Activated naive CD4-positive, alpha-beta T cell treated with anti-CD3 and anti-CD28 coated beads, Interleukin-2, amount 10 ng/mL, durations not matched to agents 7 days and 5 days (primary cell): ENCODE data around the gene SELPLG.

Experiments used
- CTCF ChIA-PET: fragments of 350-600 bp; sonication (Branson Sonifier 250); formaldehyde crosslinking; loops from one replicate; lab custom pipeline; 2021; ENCODE audit warnings: antibody characterized with exemption; lab: Charles Lee
- DNase-seq: peaks from one replicate; pipeline ENCODE4 v3.0.0-alpha.2; 2020
- H3K27ac Mint-ChIP-seq: one replicate; pipeline ENCODE4 v1.8.0; 2021; ENCODE audit warnings: mild to moderate bottlenecking, moderate library complexity, mixed read lengths
- H3K27me3 Mint-ChIP-seq: one replicate; pipeline ENCODE4 v1.8.0; 2021; ENCODE audit warnings: mild to moderate bottlenecking, mixed read lengths
- H3K36me3 Mint-ChIP-seq: one replicate; pipeline ENCODE4 v1.8.0; 2021; ENCODE audit warnings: mixed read lengths
- H3K4me1 Mint-ChIP-seq: one replicate; pipeline ENCODE4 v1.8.0; 2021; ENCODE audit warnings: mixed read lengths
- H3K4me3 Mint-ChIP-seq: one replicate; pipeline ENCODE4 v1.8.0; 2021; ENCODE audit warnings: mild to moderate bottlenecking, moderate library complexity, mixed read lengths
- H3K9me3 Mint-ChIP-seq: one replicate; pipeline ENCODE4 v1.8.0; 2021; ENCODE audit warnings: mixed read lengths

Gene SELPLG

GRCh38 chr12:108605690-108606406 lies 27.8 kb downstream of the SELPLG start:
- H3K9me3 Mint-ChIP-seq, result peaks cover 5% of the 10 kb centered on the region
- no peak for DNase-seq
- H3K36me3 Mint-ChIP-seq, result no peaks in the 10 kb centered on the region
- CTCF ChIA-PET, result interaction anchor here (1.2 kb wide), 1 partner anchor 12 kb away, joined by 3 read pairs; no protein-coding TSS in a partner anchor
- H3K4me1 Mint-ChIP-seq, result no peaks in the 10 kb centered on the region
- peaks cover 29% of the 10 kb centered on the region for H3K27me3 Mint-ChIP-seq
- no peak overlapping the region for H3K27ac Mint-ChIP-seq
- H3K4me3 Mint-ChIP-seq, result no peak overlapping the region

DNA sequence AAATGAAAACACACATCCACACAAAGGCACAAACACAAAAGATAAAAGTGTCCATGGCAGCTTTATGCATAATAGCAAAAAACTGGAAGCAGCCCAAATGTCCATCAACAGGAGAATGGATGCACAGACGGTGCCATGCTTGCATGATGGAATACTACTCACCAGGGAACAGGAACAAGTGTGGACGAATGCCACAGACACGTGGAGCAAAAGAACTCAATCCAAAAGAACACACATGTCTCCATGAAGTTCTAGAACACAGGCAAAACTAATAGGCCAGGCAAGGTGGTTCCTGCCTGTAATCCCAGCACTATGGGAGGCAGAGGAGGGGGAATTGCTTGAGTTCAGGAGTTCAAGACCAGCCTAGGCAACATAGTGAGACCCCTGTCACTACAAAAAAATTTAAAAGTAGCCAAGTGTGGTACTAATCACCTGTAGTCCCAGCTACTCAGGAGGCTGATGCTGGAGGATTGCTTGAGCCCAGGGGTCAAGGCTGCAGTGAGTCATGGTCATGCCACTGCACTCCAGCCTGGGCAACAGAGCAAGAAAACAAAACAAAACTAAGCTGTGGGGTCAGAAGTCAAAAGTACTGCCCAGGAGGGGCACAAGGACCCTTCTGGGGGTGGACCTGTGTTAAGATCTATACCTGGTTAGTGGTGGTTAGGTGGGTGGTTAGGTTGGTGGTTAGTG lies 28.5 kb downstream of the SELPLG start:
- no peak for DNase-seq
- no peaks in the 10 kb centered on the region for H3K36me3 Mint-ChIP-seq
- H3K4me3 Mint-ChIP-seq, result no peak overlapping the region
- H3K27me3 Mint-ChIP-seq, result peaks cover 21% of the 10 kb centered on the region
- no peaks in the 10 kb centered on the region for H3K4me1 Mint-ChIP-seq
- peaks cover 5% of the 10 kb centered on the region for H3K9me3 Mint-ChIP-seq
- CTCF ChIA-PET, result interaction anchor here (0.8 to 1.2 kb wide), 2 partner anchors 13 to 37 kb away, joined by 3 read pairs; no protein-coding TSS in a partner anchor
- H3K27ac Mint-ChIP-seq, result peak overlapping the region; percentile 66

DNA sequence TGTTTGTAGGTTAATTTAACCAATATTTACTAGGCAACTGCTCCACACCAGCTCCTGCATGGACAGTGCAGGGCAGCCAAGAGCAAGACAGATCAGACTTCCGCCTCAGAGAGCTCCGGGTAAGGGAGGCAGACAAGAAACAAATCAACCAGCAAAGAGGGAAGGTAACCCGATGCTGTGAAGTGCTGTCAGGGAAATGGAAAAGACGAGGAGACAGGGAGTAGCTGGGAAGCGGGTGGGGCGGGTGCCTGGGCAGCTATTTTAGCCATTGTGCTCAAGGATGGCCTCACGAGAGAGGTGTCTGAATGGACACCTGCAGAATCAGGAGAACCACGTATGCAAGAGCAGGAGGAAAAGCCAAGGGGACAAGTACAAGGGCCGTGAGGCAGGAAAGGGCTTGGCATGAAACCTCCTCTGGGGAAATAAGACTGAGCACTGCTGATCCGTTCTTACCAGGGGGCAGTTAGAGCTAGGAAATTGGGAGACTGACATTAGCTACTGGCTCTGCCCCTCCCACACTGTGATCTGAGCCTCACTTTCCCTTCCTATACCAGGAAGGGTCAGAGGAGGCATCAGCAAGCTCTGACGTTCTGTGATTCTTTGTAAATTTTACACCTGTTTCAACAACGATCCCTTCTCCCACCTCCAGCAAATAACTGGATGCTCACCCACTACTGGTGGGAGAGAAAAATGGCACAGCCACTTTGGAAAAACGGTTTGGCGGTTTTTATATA lies 29.3 kb downstream of the SELPLG start:
- Mint-ChIP-seq H3K9me3 (peaks cover 5% of the 10 kb centered on the region), H3K27ac (no peak overlapping the region), H3K4me3 (no peak overlapping the region), H3K27me3 (peaks cover 15% of the 10 kb centered on the region), H3K36me3 (no peaks in the 10 kb centered on the region), H3K4me1 (no peaks in the 10 kb centered on the region)
- no peak for DNase-seq
- CTCF ChIA-PET, result interaction anchor here (0.8 to 1.2 kb wide), 3 partner anchors 8 to 36 kb away, joined by 3 read pairs; no protein-coding TSS in a partner anchor

- Mint-ChIP-seq H3K27me3 (peaks cover 12% of the 10 kb centered on the region), H3K36me3 (no peaks in the 10 kb centered on the region), H3K27ac (no peak overlapping the region), H3K4me3 (no peak overlapping the region), H3K9me3 (peaks cover 5% of the 10 kb centered on the region), H3K4me1 (no peaks in the 10 kb centered on the region)
- no peak for DNase-seq
- CTCF ChIA-PET, result interaction anchor here (1.0 kb wide), 1 partner anchor 9 kb away, joined by 3 read pairs; no protein-coding TSS in a partner anchor
These were observed 30.0 kb downstream of the SELPLG start for GRCh38 chr12:108603743-108604142.

GRCh38 chr12:108602976-108603704 lies 30.6 kb downstream of the SELPLG start:
- no peaks in the 10 kb centered on the region for H3K4me1 Mint-ChIP-seq
- H3K4me3 Mint-ChIP-seq, result no peak overlapping the region
- CTCF ChIA-PET, result no interaction called here
- H3K27ac Mint-ChIP-seq, result no peak overlapping the region
- no peaks in the 10 kb centered on the region for H3K36me3 Mint-ChIP-seq
- no peak for DNase-seq
- H3K9me3 Mint-ChIP-seq, result peaks cover 5% of the 10 kb centered on the region
- H3K27me3 Mint-ChIP-seq, result peaks cover 7% of the 10 kb centered on the region

DNA sequence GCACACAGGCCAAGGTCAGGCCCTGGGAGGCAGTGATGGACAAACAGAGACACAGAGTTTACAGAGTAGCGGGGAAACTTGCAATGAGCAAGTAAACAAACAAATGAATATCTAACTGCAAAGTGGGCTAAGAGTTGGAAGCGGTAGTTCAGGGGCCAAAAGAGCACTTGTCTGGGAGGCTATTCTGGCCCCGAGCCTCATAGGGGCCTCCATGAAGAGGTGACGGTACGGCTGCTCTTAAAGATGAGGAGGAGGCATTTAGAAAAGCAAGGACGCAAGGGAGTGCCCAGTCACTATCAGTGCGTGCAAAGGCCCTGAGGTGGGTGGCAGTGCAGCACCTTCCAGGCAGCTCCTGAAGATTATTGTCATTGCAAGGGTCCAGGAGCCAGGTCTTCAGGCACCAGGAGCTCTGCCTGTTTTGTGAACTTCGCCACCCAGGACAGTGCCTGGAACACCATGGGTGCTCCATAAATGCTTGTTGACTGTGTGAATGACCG lies 31.4 kb downstream of the SELPLG start:
- H3K4me1 Mint-ChIP-seq, result no peaks in the 10 kb centered on the region
- peaks cover 5% of the 10 kb centered on the region for H3K9me3 Mint-ChIP-seq
- DNase-seq, result no peak
- H3K27me3 Mint-ChIP-seq, result peaks cover 7% of the 10 kb centered on the region
- H3K27ac Mint-ChIP-seq, result no peak overlapping the region
- no peaks in the 10 kb centered on the region for H3K36me3 Mint-ChIP-seq
- CTCF ChIA-PET, result no interaction called here
- H3K4me3 Mint-ChIP-seq, result no peak overlapping the region

- Mint-ChIP-seq H3K9me3 (peaks cover 1% of the 10 kb centered on the region), H3K4me1 (no peaks in the 10 kb centered on the region), H3K27ac (no peak overlapping the region), H3K4me3 (no peak overlapping the region), H3K27me3 (peaks cover 7% of the 10 kb centered on the region), H3K36me3 (no peaks in the 10 kb centered on the region)
- DNase-seq, result no peak
- CTCF ChIA-PET, result interaction anchor here (1.4 kb wide), 1 partner anchor 283 kb away, joined by 4 read pairs; no protein-coding TSS in a partner anchor
These were observed 33.0 kb downstream of the SELPLG start for GRCh38 chr12:108600702-108601007.

DNA sequence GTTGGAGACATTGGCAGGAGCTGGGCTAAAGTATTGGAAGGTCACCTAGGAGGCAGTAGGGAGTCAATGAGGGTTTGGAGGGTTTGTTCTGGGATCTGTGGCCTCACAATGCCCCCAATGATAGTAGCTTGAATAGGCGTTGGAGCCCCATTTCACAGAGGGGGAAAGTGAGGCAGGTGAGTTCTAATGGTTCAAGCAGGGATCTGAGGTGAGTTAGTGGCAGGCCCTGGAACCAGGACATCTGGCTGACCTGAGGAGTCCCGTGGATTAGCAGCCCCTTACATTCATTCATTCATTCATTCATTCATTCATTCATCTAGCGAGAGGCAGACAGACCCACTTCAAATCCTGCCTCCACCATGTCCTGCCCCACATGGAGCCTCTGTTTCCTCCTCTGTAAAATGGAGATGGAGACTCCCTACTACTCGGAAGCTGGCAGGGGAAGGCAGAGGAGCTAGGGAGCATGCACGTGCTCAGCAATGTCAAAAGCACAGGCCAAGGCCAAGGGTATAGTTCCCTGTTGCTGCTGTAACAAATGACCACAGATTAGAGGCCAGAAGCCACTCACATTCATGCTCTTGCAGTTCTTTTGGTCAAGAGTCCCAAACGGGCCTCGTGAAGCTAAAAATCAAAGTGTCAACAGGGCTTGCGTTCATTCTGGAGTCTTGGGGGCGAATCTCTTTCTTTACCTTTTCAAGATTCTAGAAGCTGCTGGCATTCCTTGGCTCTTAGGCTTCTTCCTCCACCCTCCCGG lies 33.6 kb downstream of the SELPLG start:
- no peaks in the 10 kb centered on the region for H3K36me3 Mint-ChIP-seq
- H3K27me3 Mint-ChIP-seq, result peaks cover 4% of the 10 kb centered on the region
- no peak overlapping the region for H3K27ac Mint-ChIP-seq
- H3K4me3 Mint-ChIP-seq, result no peak overlapping the region
- H3K9me3 Mint-ChIP-seq, result no peaks in the 10 kb centered on the region
- H3K4me1 Mint-ChIP-seq, result no peaks in the 10 kb centered on the region
- DNase-seq, result no peak
- CTCF ChIA-PET, result interaction anchor here (1.4 kb wide), 1 partner anchor 284 kb away, joined by 4 read pairs; no protein-coding TSS in a partner anchor

DNA sequence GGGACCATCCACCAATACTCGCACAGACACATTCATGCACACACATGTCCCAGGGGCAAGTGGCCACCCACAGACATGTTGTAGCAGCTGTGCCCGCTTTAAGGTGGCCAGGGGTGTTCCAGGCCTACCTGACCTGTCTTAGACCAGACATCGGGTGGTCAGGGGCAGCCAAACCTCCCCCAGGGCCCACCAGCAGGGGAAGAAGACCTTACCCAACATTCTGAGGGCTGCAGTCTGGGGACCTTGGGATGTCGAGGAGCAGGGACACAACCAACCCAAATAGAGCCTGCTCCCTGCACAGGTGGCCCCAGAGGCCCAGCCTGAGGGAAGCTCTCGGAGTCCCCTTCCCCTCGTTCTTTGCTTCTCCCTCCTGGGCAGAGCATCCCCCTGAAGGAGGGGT lies 34.2 kb downstream of the SELPLG start:
- Mint-ChIP-seq H3K4me1 (no peaks in the 10 kb centered on the region), H3K36me3 (no peaks in the 10 kb centered on the region), H3K27me3 (peaks cover 3% of the 10 kb centered on the region), H3K27ac (no peak overlapping the region), H3K9me3 (no peaks in the 10 kb centered on the region), H3K4me3 (no peak overlapping the region)
- CTCF ChIA-PET, result no interaction called here
- DNase-seq, result no peak

GRCh38 chr12:108598553-108599250 lies 35.0 kb downstream of the SELPLG start:
- no peaks in the 10 kb centered on the region for H3K9me3 Mint-ChIP-seq
- H3K27ac Mint-ChIP-seq, result no peak overlapping the region
- DNase-seq, result no peak
- no peaks in the 10 kb centered on the region for H3K36me3 Mint-ChIP-seq
- CTCF ChIA-PET, result interaction anchor here (1.5 kb wide), 1 partner anchor 19 kb away, joined by 5 read pairs; no protein-coding TSS in a partner anchor
- no peak overlapping the region for H3K4me3 Mint-ChIP-seq
- no peaks in the 10 kb centered on the region for H3K4me1 Mint-ChIP-seq
- H3K27me3 Mint-ChIP-seq, result no peaks in the 10 kb centered on the region

DNA sequence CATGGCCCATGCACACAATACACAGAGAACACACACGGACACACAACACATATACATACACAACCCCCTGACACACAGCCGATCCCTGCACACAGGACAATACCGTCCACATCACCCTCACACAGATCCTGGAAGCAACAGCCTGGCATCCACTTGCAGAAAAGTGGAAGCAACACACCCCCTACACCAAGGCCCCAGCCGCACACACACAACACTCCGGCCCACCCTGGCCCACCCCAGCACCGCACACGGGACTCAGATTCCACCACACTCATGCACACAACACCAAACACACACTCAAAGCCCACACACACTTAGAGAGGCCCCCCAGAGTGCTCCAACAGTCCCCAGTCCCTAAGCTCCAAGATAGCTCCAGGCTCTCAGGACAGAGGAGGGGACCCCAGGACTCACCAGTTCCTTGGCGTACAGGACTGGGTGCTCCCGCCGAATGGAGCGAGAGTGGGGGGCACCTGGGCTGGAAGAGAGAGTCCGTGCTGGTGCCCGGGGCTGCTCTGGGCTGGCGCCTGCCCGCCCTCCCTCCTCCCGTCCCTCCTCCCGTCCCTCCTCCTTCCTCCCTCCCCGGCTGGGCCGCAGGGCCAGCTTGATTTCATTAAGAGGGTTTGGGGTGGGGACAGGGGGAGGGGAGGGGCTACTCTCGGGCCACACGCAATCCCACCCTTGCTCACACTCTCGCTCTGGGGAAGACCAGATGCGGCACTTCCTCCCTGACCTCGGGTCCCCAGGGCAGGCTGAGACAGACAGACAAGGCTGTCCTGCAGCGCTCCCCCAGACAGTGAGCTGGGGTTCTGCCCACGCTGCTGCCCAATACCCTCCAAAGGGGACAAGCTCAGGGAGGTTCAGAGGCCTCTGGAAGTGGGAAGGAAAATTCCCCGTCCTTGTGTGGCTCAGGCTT lies 35.9 kb downstream of the SELPLG start, which contains the start of gene TMEM119:
Gene TMEM119 (minus strand): TSS at position 526 of the 913 bp plus-strand sequence. CDS start 5,701 bp downstream, outside the sequence.
- no peaks in the 10 kb centered on the region for H3K9me3 Mint-ChIP-seq
- H3K27me3 Mint-ChIP-seq, result no peaks in the 10 kb centered on the region
- DNase-seq, result no peak
- no peaks in the 10 kb centered on the region for H3K36me3 Mint-ChIP-seq
- H3K27ac Mint-ChIP-seq, result no peak within 1 kb of the TSS
- no peak within 1 kb of the TSS for H3K4me3 Mint-ChIP-seq
- H3K4me1 Mint-ChIP-seq, result no peaks in the 10 kb centered on the region
- CTCF ChIA-PET, result interaction anchor here (1.5 kb wide), 1 partner anchor 20 kb away, joined by 5 read pairs; no protein-coding TSS in a partner anchor
